ENCODE measurements around the gene EGFL7. TPM values are rescaled to one million over a fixed set of nuclear protein-coding genes. Genes with fewer than 3 reads are reported as not detected.

Gene EGFL7
- total RNA-seq, 1 donor from 2014 or later: 3.8 TPM

DNA sequence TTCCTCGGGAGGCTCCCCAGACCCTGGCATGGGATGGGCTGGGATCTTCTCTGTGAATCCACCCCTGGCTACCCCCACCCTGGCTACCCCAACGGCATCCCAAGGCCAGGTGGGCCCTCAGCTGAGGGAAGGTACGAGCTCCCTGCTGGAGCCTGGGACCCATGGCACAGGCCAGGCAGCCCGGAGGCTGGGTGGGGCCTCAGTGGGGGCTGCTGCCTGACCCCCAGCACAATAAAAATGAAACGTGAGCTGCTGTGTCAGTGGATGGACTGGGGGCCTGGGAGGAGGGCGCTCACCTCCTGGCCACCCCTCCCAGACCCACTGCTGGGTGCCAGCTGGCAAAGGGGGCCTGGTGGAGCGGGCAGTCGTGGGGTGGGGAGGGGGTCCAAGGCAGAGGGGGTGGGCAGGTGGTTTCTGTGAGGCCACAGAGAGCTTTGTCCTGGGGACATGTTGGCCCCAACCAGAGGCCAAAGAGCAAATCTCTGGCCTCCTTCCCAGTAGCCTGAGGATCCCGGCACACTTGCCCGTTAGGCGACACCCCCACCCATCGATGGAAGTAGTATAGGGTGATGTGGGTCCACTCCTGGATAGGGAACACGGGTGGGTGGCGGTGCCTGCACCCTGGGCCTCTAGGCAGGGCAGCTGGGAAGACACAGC is 9.8 kb downstream of the EGFL7 start:
- no peak for DNase-seq (ENCODE audit: low read depth)

DNA sequence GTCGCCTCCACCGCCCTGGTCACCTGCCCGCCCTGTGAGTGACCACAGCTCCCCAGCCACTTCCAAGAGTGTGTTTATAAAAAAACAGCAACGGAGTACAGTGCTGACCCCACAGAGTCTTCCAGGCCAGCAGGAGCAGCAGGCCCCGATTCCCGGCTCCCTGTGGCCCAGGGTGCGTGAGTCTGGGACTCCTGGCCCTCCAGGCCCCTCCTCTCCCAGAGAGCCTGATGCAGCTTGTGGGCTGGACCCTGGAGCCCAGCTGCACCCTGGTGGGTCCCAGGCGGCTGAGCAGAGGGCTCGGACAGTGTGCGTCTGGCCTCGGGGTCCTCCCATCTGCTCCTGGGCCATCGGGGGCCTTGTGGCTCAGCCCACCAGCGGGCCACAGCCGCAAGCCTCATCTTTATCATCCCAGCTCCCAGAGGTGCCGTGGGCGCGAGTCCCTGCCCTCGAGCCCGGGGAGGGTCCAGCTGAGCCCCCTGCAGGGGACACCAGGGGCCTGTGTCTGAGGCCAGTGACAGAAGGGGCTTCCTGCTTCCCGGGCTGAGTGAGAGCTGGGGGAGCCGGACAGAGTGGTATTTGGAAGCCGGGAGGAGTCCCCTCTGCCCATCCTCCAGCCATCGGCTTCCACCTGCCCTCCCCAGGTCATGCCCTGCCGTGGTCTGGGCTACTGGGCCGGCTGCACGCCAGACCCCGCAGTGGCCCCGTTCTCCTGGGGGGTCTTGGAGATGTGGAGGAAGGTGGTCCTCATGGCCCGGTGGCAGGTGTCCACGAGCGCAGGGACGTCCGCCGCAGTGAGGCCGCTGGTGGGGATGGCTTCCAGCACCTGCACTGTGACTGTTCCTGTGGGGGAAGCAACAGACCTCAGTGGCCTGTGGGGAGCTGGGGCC is 10.6 kb downstream of the EGFL7 start:
- no peak for DNase-seq (ENCODE audit: low read depth)

DNA sequence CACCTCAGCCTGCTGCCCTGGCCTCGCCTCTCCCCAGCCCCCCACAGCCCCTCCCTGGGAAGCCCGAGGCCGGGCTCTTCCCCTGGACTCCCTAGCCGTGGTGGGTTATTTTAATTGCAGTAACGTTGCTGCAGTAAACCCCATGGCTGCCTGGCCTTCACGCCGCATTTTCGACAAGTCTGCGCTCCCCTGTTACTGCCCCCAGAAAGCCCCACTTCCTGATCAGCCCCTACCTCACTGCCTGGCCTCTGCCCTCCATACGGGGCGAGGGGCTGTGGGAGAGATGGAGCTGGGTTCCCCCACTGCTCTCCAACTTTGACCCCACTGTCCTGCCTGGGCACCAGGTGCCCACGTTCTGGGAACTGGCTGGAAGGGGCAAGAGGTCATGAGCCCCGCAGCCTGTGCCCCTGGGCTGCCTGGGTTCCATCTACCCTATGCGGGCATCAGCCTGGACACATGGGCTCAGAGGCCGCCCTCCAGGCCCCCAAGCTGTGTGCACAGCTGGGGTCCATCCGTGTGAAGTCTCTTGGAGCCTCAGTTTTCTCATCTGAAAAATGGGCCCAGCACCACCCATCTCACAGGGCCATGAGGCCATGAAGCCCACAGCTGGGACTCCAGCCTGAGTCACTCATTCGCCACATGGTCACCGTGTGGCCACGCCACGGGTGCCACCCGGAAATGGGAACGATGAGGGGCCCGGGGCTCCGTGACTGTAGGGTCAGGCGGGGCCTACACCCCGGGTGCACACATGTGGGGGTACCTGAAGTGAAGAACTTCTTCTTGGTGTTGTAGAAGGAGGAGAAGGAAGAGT is 11.5 kb downstream of the EGFL7 start:
- no peak for DNase-seq (ENCODE audit: low read depth)

DNA sequence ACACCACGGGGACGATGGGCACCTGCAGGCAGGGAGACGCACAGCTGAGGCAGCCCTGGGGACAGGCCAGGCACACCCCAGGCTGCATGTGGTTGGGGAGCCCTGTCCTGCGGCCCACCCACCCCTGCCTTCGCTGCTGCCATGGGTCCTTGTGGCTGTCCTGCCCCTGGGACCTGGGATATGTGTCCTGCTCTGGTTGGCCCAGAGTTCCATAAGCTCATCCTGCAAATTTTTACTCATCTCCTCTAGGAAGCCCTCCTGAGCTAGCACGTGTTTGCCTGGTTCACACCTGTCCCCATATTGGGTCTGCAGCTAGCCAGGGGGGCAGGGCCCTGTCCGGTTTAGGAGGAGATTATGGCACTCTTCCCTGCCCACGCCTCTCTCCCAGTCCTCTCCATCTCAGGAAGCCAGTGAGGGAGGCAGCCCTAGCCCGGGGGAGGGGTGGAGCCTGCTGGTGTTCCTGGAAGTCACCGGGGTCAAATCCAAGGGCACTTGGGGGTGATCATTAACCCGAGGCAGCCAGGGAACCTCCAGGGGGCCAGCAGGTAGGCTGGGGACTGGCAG is 12.2 kb downstream of the EGFL7 start:
- DNase-seq (ENCODE audit: low read depth): peak; percentile 33

DNA sequence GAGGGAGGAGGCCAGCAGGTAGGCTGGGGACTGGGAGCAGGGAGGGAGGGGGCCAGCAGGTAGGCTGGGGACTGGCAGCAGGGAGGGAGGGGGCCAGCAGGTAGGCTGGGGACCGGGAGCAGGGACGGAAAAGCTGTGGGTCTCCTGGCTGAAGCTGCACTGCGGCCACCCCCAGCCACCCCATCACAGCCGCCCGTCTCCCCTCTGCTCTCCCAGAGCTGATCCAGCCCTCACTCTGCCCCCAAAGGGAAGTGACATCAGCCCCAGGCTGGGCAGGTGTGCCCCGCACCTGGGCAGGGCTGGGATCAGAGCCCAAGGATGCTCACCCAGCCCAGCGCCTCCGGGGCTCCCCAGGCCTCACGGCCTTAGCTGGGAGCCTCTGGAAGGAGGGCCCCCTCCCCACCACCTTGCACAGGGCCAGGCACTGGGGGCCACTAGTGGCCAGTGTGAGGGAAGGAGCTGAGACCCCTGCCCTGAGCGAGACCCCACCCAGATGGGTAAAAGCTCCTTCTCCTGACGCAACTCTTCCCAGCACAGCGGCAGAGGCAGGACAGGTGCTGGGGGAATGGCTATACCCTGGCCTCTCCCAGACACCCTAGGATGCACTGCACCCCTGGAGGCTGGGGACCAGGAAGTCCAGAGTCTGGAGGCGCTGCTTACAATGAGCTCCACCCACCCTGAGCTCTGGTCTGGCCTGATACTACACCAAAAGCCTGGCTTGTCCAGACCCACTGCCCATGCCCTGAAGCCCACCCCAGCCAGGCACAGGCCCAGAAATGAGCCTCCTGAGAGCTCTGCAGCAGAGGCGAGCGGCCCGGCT is 13.0 kb downstream of the EGFL7 start:
- no peak for DNase-seq (ENCODE audit: low read depth)

DNA sequence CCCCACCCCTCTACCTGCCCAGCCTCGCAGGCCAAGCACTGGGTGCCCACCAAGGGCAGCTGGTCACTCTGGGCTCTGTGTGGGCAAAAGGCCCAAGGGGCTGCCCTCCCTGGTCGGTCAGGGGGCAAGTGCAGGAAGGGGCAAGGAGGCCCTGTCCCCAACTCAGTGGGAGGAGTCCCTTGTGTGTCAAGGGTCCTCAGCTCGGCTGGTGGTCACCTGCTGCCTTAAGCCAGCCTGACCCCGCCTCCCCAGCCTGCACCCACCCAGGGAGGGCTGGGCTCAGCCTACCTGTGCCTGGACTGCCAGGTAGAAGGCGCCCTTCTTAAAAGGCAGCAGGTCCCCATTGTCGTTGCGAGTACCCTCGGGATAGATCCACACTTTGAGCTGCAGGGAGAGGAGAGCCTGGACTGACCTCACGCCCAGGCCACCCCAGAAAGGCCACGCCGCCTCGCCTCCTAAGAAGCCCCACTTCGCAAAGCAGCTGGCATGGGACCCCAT is 13.6 kb downstream of the EGFL7 start:
- no peak for DNase-seq (ENCODE audit: low read depth)

DNA sequence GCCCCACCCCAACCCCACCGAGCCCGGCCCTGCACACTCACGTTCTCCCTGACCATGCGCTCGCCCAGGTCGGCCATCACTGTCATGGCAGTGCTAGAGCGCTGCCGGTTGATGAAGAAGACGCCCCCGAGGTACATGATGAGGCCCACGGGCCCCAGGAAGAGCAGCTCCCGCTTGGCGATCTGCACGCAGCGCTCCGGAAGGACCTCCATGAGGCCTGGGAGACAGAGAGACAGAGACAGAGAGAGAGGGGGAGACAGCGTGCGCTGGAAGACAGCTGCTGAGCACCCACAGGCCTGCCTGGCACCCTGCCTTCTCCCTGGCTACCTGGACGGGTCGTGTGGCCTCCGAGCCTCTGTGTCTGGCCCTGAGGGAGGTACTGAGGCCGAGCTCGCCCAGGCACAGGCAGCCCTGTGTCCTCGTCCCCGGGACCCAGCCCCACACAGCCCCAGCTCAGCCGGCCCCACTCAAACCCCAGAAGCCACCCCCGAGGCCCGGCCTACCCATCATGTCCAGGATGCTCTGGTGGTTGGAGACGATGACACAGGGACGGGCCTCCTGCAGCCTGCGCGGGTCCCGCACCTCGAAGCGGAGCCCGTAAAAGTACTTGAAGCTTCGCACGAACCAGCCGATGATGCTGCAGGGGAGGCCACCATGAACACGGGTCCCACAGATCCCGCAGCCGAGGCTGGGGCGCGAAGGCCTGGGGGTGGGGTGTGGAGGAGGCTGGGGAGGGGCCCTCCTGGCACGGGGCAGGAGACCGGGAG is 14.4 kb downstream of the EGFL7 start:
- DNase-seq (ENCODE audit: low read depth): no peak

DNA sequence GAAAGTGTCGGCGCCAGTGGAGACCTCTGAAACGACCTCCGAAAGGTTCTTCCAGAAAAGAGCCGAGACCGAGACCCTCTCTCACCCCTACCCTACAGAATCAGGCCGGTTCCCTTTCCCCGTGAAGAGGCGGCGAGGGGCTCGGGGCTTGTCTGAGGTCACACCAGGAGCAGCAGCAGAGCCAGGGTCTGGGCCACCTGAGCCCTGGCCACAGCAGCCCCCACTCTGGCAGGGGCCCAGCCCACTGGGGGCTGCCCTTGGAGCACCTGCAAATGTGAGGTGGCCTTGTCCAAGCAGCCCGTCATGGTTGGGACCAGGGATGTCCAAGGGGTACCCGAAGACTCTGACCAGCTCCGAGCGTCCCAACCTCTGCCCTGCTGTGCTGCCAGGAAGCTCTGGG is 15.3 kb downstream of the EGFL7 start:
- no peak for DNase-seq (ENCODE audit: low read depth)

DNA sequence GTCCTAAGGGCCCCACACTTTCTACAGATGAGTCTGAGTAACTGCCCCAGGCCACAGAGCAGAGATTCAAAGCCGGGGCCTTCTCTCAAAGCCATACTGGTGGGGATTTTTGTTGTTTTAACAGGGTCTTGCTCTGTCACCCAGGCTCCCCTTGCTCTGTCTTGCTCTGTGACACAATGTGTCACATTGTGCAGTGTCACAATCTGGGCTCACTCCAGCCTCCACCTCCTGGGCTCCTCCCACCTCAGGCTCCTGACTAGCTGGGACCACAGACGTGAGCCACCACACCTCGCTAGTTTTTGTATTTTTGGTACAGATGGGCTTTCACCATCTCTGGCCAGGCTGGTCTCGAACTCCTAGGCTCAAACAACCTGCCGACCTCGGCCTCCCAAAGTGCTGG is 15.9 kb downstream of the EGFL7 start:
- DNase-seq (ENCODE audit: low read depth): no peak

DNA sequence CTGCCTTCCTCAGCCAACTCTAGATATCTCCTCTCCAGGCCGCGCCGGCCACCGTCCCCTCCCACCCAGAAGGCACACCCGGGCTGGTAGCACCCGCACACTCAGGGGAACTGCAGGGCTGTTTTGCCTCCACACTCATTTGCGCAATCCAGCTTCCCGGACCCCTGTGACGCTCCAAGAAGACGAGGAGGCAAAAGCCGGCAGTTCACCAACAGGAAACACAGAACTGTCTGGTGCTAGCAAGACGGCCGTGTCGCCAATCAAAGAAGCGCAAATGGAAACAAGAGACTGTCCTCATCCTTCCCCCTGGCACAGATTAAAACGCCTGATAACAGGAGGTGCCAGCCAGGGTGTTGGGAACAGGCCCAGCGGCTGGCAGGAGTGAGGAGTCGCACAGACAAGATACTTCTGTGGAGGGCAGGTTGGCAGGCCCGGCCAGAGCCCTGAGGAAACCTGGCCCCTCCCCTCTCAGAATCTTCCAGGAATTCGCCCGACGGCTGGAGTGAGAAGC is 16.8 kb downstream of the EGFL7 start:
- DNase-seq (ENCODE audit: low read depth): no peak

DNA sequence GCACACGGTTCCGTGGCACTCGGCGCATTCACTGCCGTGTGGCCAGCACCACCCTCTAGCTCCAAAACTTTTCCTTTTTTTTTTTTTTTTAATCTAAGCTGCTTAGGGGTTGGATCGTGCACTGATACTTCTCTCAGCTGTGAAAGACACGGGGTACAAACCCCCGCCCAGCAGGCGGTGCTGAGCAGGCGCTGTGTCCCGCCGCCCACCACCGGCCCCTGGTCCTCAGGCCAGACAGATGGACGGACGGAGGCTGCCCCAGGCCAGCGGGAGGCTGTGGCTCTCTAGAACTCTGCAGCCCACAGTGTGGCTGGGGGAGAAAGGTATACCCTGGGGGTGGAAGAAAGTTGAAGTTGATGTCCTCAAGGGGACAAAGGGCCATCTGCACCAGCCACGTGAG is 18.3 kb downstream of the EGFL7 start:
- DNase-seq (ENCODE audit: low read depth): no peak

DNA sequence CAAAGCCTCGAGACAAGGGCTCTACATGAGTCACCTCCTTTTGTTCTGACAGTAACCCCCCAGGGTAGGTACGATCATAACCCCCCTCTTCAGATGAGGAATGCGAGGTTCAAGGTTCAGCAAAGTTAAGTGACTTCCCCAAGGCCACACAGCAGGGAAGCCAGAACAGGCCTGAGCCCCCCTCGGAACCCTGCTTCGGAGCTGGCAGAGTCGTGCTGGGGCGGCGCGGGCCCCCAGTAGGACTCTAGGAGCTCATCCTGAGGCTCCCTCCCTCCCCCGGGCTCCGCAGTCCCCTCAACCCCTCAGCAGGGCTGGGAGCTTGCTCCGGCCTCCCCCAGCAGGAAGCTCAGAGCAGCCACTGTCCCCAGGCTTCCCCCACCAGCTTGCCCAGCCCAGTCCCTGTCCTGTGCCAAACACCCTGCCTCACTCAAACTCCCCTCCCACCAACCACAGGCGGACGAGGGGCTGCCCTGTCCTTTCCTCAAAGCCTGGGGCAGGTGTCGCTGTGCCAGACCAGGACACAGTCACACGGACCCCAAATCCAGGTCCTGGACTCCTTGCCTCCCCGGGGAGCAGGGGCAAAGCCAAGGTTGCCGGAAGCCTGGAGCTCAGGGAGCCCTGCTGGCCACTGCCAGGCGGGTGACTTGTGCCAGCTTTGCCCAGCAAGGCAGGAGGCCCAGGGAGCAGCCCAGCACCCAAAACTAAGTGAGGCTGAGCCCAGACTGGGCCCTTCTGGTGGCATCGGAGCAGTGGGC is 19.4 kb downstream of the EGFL7 start:
- no peak for DNase-seq (ENCODE audit: low read depth)

DNA sequence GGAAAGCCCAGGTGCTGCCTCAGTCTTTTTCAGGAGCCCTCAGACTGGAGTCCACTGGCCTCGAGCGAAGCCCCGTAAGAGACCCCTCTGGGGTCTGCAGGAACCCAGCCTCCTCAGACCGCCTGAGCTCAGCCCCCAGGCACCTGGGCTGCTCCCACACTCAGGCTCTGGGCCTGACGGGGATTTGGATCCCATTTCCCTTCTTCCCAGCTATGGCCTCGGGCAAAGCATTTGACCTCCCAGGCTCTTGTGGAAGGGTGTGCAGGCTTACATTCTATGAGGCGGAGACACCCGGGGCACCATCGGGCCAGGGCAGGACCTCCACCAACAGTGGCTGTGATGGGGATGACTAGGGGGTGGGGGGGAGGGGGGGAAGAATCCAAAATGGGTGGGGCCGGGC is 20.0 kb downstream of the EGFL7 start:
- DNase-seq (ENCODE audit: low read depth): no peak

DNA sequence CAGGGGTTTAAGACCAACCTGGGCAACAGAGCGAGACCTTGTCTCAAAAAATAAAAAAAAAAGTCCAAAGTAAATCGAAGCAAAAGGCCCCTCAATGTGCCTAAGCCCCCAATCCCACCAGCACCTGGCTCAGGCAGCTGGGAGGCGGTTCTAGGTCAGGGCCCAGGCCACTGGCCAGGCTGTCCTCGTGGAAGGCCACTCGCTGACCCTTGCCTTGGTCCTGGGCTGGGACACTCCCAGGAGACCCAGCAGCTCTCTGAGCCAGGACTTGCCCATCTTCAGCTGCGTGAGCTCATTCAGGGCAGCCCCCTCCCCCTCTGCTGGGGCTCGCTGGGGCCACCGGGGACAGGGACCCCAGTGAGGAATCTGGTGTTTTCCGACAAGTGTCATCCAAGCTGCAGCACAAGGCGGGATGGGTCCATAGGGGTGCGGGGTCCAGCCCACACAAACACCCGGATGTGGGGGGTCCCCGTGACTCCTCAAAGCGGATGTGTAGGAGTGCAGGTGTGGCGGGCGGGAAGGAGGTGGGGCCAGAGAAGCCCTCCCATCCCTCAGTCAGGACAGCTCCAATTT is 20.5 kb downstream of the EGFL7 start:
- DNase-seq (ENCODE audit: low read depth): no peak

DNA sequence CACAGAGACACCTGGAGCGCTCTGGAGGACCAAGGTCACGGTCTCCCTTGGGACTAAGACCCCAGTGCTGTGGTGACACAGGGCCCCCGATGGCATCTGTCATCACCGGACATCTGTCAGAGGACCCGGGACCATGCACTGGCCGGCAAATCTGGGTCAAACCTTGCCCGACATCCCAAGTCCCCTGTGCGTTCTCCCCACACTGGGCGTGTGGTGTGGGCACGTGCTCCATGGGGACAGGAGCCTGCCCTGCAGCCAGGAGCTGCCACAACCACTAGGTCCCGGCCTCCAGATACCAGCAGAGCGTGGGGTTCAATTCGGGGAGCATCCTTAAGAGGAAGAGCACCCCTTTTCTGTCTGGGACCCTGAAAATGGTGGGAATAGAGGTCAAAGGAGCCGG is 21.0 kb downstream of the EGFL7 start:
- DNase-seq (ENCODE audit: low read depth): no peak

DNA sequence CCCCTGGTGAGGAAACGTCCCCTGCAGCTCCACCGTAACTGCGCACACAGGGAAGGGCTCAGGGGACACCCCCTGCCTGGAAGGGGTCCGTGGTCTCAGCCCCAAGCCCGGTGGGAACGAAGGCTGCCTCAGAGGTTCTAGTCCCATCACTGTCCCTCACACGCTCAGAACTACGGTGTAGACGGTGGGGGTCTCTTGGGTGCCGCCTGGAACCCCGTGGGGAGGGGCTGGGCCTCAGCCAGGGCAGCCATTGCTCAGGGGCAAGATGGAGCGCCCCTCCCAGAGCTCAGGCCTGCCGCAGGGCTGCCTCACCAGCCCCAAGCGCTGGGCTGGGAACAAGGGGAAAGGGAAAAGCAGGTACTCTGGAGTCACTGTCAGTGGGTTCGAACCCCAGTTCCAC is 21.6 kb downstream of the EGFL7 start:
- no peak for DNase-seq (ENCODE audit: low read depth)

DNA sequence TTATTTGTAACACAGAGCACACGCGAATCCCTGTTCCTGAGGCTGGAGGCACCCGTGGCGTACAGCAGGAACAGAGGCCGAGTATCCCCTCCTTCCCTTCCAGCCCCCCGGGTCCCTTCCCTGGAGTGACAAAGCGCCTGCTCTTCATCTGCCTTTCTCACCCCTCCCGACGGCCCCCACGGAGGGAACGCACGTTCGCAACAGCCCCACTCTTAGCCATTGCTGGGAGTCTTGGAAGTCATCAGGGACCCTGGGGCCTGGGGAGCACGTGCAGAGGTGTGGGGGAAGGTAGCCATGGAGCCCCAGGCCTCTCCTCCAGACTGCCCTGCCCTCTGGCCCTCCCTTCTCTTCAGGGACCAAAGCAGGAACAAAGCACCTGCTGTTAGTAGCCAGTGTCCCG is 22.1 kb downstream of the EGFL7 start:
- DNase-seq (ENCODE audit: low read depth): no peak

DNA sequence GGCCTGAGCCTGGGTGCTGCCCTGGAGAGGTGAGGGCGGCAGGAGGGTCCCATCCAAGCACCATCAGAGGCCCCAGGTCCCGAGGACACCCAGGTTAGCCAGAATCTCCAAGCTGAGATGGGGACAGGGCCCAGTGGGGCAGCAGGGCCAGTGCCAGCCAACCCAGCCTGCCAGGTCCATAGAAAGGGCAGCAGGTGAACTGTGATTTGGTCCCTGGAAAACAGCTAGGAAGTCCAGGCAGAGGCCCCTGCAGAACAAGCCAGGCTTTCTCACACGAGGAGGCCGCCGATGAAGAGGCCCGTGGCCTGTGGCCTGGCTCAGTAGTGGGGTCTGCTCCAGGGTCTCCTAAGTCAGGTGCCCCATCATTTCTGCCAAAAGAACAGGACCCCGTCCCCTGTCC is 22.5 kb downstream of the EGFL7 start:
- no peak for DNase-seq (ENCODE audit: low read depth)
